HepG2 (cell line): ENCODE data around the gene PALMD.

Experiments
- AFF4 ChIP-seq: sonication (generic); formaldehyde crosslinking; IDR thresholded peaks from 2 replicates; pipeline ENCODE4 v1.4.0; 2020; ENCODE audit warnings: missing genetic modification reagents
- JDP2 ChIP-seq: sonication (generic); formaldehyde crosslinking; IDR thresholded peaks from 2 replicates; pipeline ENCODE4 v1.8.1; 2022; ENCODE audit warnings: missing genetic modification reagents, borderline replicate concordance
- U2AF2 ChIP-seq: fragments of 200-400 bp; formaldehyde crosslinking; IDR thresholded peaks from 2 replicates; pipeline ENCODE4 v1.6.1; 2017; ENCODE audit warnings: low read depth, mild to moderate bottlenecking, low read length
- TF ChIP-seq, protein P1 (sequence below): sonication (generic); formaldehyde crosslinking; IDR thresholded peaks from 2 replicates; pipeline ENCODE4 v1.5.0; 2020; ENCODE audit warnings: mild to moderate bottlenecking, missing genetic modification reagents, moderate library complexity

GRCh38 chr1:99660496-99660895 is 14.6 kb downstream of the PALMD start:
- TF ChIP-seq U2AF2 (no peak), AFF4 (CRISPR knock-in tag) (no peak), JDP2 (no peak)
- TF ChIP-seq, protein P1, sequence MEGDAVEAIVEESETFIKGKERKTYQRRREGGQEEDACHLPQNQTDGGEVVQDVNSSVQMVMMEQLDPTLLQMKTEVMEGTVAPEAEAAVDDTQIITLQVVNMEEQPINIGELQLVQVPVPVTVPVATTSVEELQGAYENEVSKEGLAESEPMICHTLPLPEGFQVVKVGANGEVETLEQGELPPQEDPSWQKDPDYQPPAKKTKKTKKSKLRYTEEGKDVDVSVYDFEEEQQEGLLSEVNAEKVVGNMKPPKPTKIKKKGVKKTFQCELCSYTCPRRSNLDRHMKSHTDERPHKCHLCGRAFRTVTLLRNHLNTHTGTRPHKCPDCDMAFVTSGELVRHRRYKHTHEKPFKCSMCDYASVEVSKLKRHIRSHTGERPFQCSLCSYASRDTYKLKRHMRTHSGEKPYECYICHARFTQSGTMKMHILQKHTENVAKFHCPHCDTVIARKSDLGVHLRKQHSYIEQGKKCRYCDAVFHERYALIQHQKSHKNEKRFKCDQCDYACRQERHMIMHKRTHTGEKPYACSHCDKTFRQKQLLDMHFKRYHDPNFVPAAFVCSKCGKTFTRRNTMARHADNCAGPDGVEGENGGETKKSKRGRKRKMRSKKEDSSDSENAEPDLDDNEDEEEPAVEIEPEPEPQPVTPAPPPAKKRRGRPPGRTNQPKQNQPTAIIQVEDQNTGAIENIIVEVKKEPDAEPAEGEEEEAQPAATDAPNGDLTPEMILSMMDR (CRISPR knock-in tag): no peak
